Tibial nerve (tissue), 4 donors: ENCODE measurements around the gene ADIPOR2. TPM values are rescaled to one million over a fixed set of nuclear protein-coding genes. Genes with fewer than 3 reads are reported as not detected.

Source experiments
- DNase-seq, 2 donors: peaks; one replicate each; pipeline ENCODE4 v3.0.0-alpha.2; 2019; ENCODE audit warnings: low spot score in 2 of 2
- H3K27ac ChIP-seq, 4 donors: fragments of 200-600 bp; sonication (generic) in 3 of 4; one replicate each; pipeline ENCODE4 v1.5.1; 2017 to 2019; ENCODE audit warnings: mild to moderate bottlenecking in 1 of 4
- H3K27me3 ChIP-seq, 2 donors: fragments of 200-600 bp; sonication (generic) in 1 of 2; one replicate each; pipeline versions ENCODE4 v1.5.1 to v1.6.0; 2017 to 2019
- H3K36me3 ChIP-seq, 3 donors: fragments of 200-600 bp; sonication (generic); one replicate each; pipeline ENCODE4 v1.5.1; 2018 to 2019
- H3K4me1 ChIP-seq, 4 donors: fragments of 200-600 bp; sonication (generic) in 3 of 4; one replicate each; pipeline ENCODE4 v1.5.1; 2017 to 2019
- H3K4me3 ChIP-seq, 4 donors: fragments of 200-600 bp; sonication (generic) in 3 of 4; one replicate each; pipeline ENCODE4 v1.5.1; 2017 to 2019; ENCODE audit warnings: mild to moderate bottlenecking in 1 of 4, moderate library complexity in 1 of 4
- H3K9me3 ChIP-seq, 4 donors: fragments of 200-600 bp; sonication (generic) in 3 of 4; one replicate each; pipeline ENCODE4 v1.5.1; 2017 to 2019
- EP300 ChIP-seq, 2 donors: sonication (generic); formaldehyde crosslinking; IDR thresholded peaks; one replicate each; pipeline ENCODE4 v1.6.1; 2017; ENCODE audit warnings: antibody characterized with exemption in 2 of 2, mild to moderate bottlenecking in 1 of 2
- POLR2A ChIP-seq, 2 donors: fragments of 450-650 bp; IDR thresholded peaks; one replicate each; pipeline ENCODE4 v1.6.1; 2017; ENCODE audit warnings: antibody characterized with exemption in 2 of 2, mild to moderate bottlenecking in 2 of 2, moderate library complexity in 2 of 2
- WGBS, 2 donors: methylation state at CpG; one replicate each; pipeline ENCODE4 v1.1.5; 2018; 5-methylcytosine and 5-hydroxymethylcytosine counted together
- total RNA-seq, 4 donors: library from RNA; depleted of rRNA; stranded (reverse); fragments of >200 nt; gene quantifications; one replicate each; pipeline ENCODE4 v1.1.0, GENCODE V29; 2016
- TF ChIP-seq, protein P1 (sequence below), 5 experiments: fragments of 200-600 bp in 3 of 5; fragments of 450-650 bp in 2 of 5; sonication (generic) in 3 of 5; IDR thresholded peaks; one replicate each; pipeline ENCODE4 v1.5.1; 2016 to 2019; ENCODE audit warnings: antibody characterized with exemption in 5 of 5, mild to moderate bottlenecking in 3 of 5, moderate library complexity in 2 of 5

Gene ADIPOR2
- total RNA-seq, 4 donors from 2014 or later: 66.6 to 123 (median 72.1) TPM

GRCh38 chr12:1657688-1658087 lies 33.2 kb upstream of the ADIPOR2 start:
- Histone ChIP-seq H3K4me1 (peaks cover 0 to 50% (median 31%) of the 10 kb centered on the region in 4 donors), H3K4me3 (no peak overlapping the region), H3K27me3 (no peaks in the 10 kb centered on the region), H3K36me3 (no peaks in the 10 kb centered on the region), H3K9me3 (no peaks in the 10 kb centered on the region), H3K27ac (peak overlapping the region; percentile 94 to 99 (median 98))
- TF ChIP-seq POLR2A (IDR thresholded peaks at IDR 0.05) (no peak), EP300 (IDR thresholded peaks at IDR 0.05) (no peak)
- TF ChIP-seq, protein P1, sequence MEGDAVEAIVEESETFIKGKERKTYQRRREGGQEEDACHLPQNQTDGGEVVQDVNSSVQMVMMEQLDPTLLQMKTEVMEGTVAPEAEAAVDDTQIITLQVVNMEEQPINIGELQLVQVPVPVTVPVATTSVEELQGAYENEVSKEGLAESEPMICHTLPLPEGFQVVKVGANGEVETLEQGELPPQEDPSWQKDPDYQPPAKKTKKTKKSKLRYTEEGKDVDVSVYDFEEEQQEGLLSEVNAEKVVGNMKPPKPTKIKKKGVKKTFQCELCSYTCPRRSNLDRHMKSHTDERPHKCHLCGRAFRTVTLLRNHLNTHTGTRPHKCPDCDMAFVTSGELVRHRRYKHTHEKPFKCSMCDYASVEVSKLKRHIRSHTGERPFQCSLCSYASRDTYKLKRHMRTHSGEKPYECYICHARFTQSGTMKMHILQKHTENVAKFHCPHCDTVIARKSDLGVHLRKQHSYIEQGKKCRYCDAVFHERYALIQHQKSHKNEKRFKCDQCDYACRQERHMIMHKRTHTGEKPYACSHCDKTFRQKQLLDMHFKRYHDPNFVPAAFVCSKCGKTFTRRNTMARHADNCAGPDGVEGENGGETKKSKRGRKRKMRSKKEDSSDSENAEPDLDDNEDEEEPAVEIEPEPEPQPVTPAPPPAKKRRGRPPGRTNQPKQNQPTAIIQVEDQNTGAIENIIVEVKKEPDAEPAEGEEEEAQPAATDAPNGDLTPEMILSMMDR (IDR thresholded peaks at IDR 0.05): no peak
- no peak for DNase-seq
- WGBS, 2 donors: 15 to 23% methylated on average over 1 of the region's 1 CpG

DNA sequence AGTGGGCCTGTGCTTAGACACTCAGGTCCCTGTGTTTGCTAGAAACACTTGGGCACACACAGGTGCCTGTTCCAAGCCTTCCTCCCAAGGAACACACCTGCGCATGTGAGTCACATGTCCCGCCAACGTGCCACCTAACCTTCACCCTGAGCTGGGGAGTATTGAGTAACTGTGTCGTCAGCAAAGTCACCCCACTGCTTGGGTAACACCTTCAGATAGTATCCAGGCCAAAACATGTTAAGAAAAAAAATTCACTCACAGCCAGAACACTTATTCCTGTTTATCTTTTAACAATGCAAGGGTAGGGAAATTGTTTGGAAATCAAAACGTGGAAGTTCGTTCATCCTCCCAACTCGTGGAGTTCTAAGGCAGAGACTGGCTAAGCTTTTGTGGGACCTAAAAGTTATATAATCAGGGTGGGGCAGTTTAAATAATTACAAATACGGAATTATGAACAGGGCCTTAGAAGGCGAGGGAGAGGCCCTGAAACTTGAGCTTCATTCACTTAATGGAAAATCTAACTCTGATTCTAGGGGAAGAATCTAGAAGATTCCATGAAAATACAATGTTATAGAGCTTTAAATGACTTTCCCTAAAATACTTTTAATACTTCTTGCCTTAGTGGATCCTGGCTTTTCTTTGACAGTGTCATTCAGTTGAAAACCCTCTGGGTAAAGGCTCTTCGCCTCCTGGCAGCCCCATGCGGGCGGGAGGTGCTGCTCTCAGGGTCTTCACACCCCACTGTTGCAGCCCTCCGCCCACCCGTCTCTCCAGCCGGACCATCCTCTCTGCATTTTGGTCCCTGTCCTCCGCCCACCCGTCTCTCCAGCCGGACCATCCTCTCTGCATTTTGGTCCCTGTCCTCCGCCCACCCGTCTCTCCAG lies 30.3 kb upstream of the ADIPOR2 start:
- Histone ChIP-seq H3K27me3 (no peaks in the 10 kb centered on the region), H3K9me3 (no peaks in the 10 kb centered on the region), H3K4me3 (peak overlapping the region; percentile 18 to 48 (median 27)), H3K4me1 (peaks cover 0 to 47% (median 31%) of the 10 kb centered on the region in 4 donors), H3K27ac (peak overlapping the region; percentile 94 to 99 (median 98)), H3K36me3 (no peaks in the 10 kb centered on the region)
- DNase-seq: peak; percentile 76 to 84
- TF ChIP-seq POLR2A (IDR thresholded peaks at IDR 0.05): peak; percentile 29 to 47
- TF ChIP-seq EP300 (IDR thresholded peaks at IDR 0.05): peak; percentile 90 to 97
- TF ChIP-seq, protein P1 (IDR thresholded peaks at IDR 0.05): peak in 1 of 5 experiments; percentile 7
- 19 to 42% methylated on average over 18 of the region's 20 CpGs for WGBS, 2 donors

DNA sequence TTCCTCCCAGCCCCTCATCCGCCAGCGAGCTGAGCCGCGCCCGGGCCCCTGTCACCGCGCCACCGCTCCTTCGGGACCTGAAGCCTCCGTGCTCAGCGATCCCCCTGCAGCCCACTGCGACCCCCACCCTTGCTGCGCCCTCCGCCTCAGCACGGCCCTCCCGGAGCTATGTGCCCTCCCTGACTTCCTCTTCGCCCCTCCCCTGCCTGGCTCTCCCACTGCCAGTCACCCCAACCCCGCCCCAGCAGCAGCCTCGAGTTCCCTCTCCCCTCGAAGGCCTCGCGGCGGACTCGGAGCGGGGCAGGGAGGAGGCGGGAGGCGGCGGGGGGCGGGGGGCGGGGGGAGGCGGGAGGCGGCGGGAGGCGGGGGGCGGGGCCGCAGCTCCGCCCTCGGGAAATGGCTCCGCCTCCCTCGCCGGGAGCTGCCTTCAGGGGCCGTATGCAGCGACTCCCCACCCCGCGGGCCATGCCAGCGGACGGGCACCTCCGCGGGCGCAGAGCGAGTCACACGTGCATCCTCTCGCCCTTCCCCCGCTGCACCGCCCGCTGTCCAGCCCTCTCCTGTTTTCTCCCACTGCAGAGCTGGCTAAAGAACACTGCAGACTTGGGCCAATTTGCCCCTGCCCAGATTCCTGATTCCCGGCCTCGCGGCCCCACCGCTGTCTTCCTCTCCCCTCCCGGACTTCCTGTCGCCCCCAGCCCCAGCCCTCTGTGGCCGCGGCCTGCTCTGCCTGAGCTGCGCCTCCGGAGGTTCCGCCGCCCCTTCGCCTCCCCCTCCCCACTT lies 29.1 kb upstream of the ADIPOR2 start:
- Histone ChIP-seq H3K4me3 (peak overlapping the region; percentile 49 to 72 (median 56)), H3K4me1 (peaks cover 0 to 52% (median 37%) of the 10 kb centered on the region in 4 donors), H3K27me3 (no peaks in the 10 kb centered on the region), H3K27ac (peak overlapping the region; percentile 96 to 100 (median 98)), H3K9me3 (no peaks in the 10 kb centered on the region), H3K36me3 (no peaks in the 10 kb centered on the region)
- peak; percentile 83 to 88 for DNase-seq
- TF ChIP-seq POLR2A (IDR thresholded peaks at IDR 0.05) (peak; percentile 75 to 91), EP300 (IDR thresholded peaks at IDR 0.05) (peak; percentile 68 to 98)
- TF ChIP-seq, protein P1 (IDR thresholded peaks at IDR 0.05): peak in 1 of 5 experiments; percentile 47
- WGBS, 2 donors: 0 to 2% methylated on average over 36 to 48 of the region's 69 CpGs

DNA sequence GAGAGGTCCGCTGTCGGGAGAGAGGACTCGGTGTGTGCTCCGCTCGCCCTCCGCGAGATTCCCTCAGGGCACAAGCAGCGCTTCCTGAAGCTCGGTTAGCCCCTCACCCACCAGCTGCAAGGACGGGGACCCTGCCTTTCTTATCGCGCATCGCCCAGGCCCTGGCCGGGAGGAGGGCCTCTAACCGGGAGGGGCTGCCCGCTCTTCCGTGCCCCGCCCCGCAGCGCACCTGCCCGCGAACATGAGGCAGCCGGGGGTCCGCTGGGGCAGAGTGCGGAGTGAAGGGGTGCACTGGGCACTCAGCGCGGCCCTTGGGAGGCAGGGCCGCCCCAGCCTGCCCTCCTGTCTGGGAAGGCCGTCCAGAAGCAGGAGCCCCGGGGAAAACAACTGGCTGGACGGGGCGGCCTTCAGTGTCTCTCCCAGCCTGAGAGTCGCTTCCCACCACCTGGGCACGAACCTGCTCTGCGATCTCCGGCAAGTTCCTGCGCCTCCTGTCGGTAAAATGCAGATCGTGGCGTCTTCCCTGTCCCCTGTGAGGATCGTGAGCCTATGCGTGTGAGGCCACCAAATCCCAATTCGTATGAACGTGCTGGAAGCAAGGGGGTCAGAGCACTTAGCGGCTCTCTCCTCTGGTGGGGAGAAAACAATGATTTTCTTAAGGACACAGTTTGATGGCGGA lies 28.0 kb upstream of the ADIPOR2 start:
- H3K4me3 ChIP-seq: peak overlapping the region; percentile 13 to 23 (median 16)
- H3K27me3 ChIP-seq: no peaks in the 10 kb centered on the region
- H3K4me1 ChIP-seq: peaks cover 0 to 43% (median 32%) of the 10 kb centered on the region in 4 donors
- peak overlapping the region; percentile 78 to 93 (median 86) for H3K27ac ChIP-seq
- 29 to 43% methylated on average over 31 to 41 of the region's 46 CpGs for WGBS, 2 donors
- TF ChIP-seq EP300 (IDR thresholded peaks at IDR 0.05): peak in 1 of 2 donors; percentile 18
- TF ChIP-seq, protein P1 (IDR thresholded peaks at IDR 0.05): peak in 3 of 5 experiments; percentile 10 to 46 (median 29)
- TF ChIP-seq POLR2A (IDR thresholded peaks at IDR 0.05): peak in 1 of 2 donors; percentile 11
- H3K9me3 ChIP-seq: no peaks in the 10 kb centered on the region
- DNase-seq: no peak
- H3K36me3 ChIP-seq: no peaks in the 10 kb centered on the region
